ENCODE data around the gene KSR2. TPM values are rescaled to one million over a fixed set of nuclear protein-coding genes. Genes with fewer than 3 reads are reported as not detected.

KSR2 gene
- total and polyA plus RNA-seq, 2 of the 4 experiments (the other 2 are of a cell fraction): not detected

DNA sequence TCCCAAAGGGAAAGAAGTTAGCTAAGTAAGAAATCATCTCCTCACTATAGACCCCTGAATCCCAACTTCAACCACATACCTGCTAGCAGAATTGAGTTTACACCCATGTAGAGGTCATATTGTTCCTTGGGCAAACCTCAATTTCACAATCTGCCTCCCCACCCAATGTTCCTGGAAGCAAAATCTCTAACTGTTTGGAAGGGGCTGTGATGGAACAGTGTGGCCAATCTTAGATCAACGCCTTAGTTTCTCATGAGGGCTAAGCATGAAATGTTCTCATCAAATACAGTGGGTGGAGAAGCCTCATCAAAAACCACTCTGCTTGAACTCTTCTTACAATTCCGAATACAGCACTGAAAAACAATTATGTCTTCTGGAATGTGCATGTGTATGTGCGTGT is 323.3 kb downstream of the KSR2 start:
- Histone ChIP-seq H3K79me1 (ENCODE audit: low read depth in 1 of 2, low read length in 2 of 2) (no peaks in the 10 kb centered on the region), H2BK120ac (ENCODE audit: low read depth, low read length) (no peak overlapping the region), H3K4ac (ENCODE audit: low read depth, low read length) (no peak overlapping the region), H2BK15ac (ENCODE audit: low read depth, low read length) (no peak overlapping the region), H3K18ac (ENCODE audit: low read depth, low read length) (no peak overlapping the region), H2BK20ac (ENCODE audit: low read depth, low read length) (no peak overlapping the region), H3K14ac (replicated peaks; ENCODE audit: low read depth, low read length) (no peak overlapping the region), H4K5ac (ENCODE audit: low read depth, low read length) (no peak overlapping the region), H3K56ac (ENCODE audit: extremely low read depth, insufficient read depth, low read length) (no peak overlapping the region), H3K9me3 (ENCODE audit: control insufficient read depth, insufficient read depth, low read length) (peaks cover 12% of the 10 kb centered on the region), H3K9ac (ENCODE audit: low read depth, low read length) (no peak overlapping the region), H3K36me3 (ENCODE audit: control insufficient read depth, insufficient read depth, low read length) (no peaks in the 10 kb centered on the region), H3K23ac (ENCODE audit: low read depth, low read length) (no peak overlapping the region), H2AFZ (replicated peaks; ENCODE audit: low read length, poor library complexity) (no peak overlapping the region), H3K27ac (ENCODE audit: insufficient read depth, low read length) (no peak overlapping the region), H3K4me1 (ENCODE audit: control insufficient read depth, insufficient read depth, low read length) (no peaks in the 10 kb centered on the region), H2AK5ac (ENCODE audit: low read depth, low read length) (no peak overlapping the region), H2BK5ac (ENCODE audit: low read depth, low read length, poor library complexity, severe bottlenecking) (no peak overlapping the region), H4K91ac (ENCODE audit: insufficient read depth, low read depth, low read length) (no peak overlapping the region), H3K27me3 (ENCODE audit: control insufficient read depth, insufficient read depth, low read length) (no peaks in the 10 kb centered on the region), H4K8ac (ENCODE audit: low read depth in 2 of 2, low read length in 2 of 2) (no peak overlapping the region), H3K9me1 (ENCODE audit: insufficient read depth, low read length) (no peaks in the 10 kb centered on the region), H4K20me1 (ENCODE audit: insufficient read depth, low read length) (no peaks in the 10 kb centered on the region), H3K4me3 (ENCODE audit: insufficient read depth, low read depth, low read length) (no peak overlapping the region), H2AK9ac (replicated peaks; ENCODE audit: low read depth, low read length, poor library complexity) (no peak overlapping the region), H3K4me2 (ENCODE audit: low read depth, low read length) (no peak overlapping the region)
- in situ Hi-C loops (cut with MboI; ENCODE audit: low sequenced_read_pairs): no loop called here
- BruUV-seq (replicated peaks): no TSS peak
- intact Hi-C loops (cut with micrococcal nuclease): no loop called here
- ChIA-PET CTCF (no interaction called here), POLR2A (ENCODE audit: unreplicated experiment) (no interaction called here)
- dilution Hi-C loops (cut with HindIII; ENCODE audit: low sequenced_read_pairs, unreplicated experiment): no loop called here
- TF ChIP-seq NFE2L2 (IDR thresholded peaks at IDR 0.05; ENCODE audit: low read depth, low read length) (no peak), MAFK (IDR thresholded peaks at IDR 0.05; ENCODE audit: low read depth, low read length) (no peak), MXI1 (IDR thresholded peaks at IDR 0.05; ENCODE audit: borderline replicate concordance, low read depth, low read length) (no peak), RCOR1 (IDR thresholded peaks at IDR 0.05; ENCODE audit: insufficient replicate concordance, low read length) (no peak), CEBPB (IDR thresholded peaks at IDR 0.05; ENCODE audit: low read depth, low read length) (no peak), BHLHE40 (IDR thresholded peaks at IDR 0.05; ENCODE audit: low read depth, low read length) (no peak), RFX5 (IDR thresholded peaks at IDR 0.05; ENCODE audit: low read depth, low read length) (no peak), RAD21 (IDR thresholded peaks at IDR 0.05; ENCODE audit: low read length) (no peak)
- DNase-seq (no peak), ATAC-seq (ENCODE audit: low read depth) (no peak)
- no CpG with 5 or more reads among the region's 3 CpGs for WGBS, 2 experiments (ENCODE audit: extremely low coverage in 2 of 2, insufficient read length in 1 of 2)

Data from IMR-90 (cell line).